ES-I3 (cell line): ENCODE data around the gene LRRC41.
"Not testable (repeated sequence)": the region's sequence is repeated elsewhere in the genome, so short reads cannot be mapped to it uniquely, and the experiment has no call there.

Experiments
- H3K36me3 ChIP-seq: 2 replicates; pipeline ENCODE4 v1.6.1; 2013; ENCODE audit warnings: mild to moderate bottlenecking, low read length, control low read depth, moderate library complexity; ENCODE audit not compliant: insufficient read depth
- H3K4me1 ChIP-seq: 2 replicates; pipeline ENCODE4 v1.6.1; 2013; ENCODE audit warnings: mild to moderate bottlenecking, control low read depth, low read length; ENCODE audit not compliant: insufficient read depth
- H3K9ac ChIP-seq: 2 replicates; pipeline ENCODE4 v1.6.1; 2013; ENCODE audit warnings: low read depth, mild to moderate bottlenecking, low read length, moderate library complexity
- H3K9me3 ChIP-seq: 2 replicates; pipeline ENCODE4 v1.6.1; 2013; ENCODE audit warnings: mild to moderate bottlenecking, low read length, moderate library complexity; ENCODE audit not compliant: control insufficient read depth, insufficient read depth

Gene LRRC41

GRCh38 chr1:46303038-46303871 lies at the start of gene LRRC41, which contains the start of gene UQCRH:
Gene LRRC41, minus strand, starts transcription at chr1:46303616. Its CDS starts 294 bp downstream, at chr1:46303322.
Gene UQCRH, plus strand, starts transcription at chr1:46303698. Its CDS starts 69 bp downstream, at chr1:46303767.
- Histone ChIP-seq H3K36me3 (no peaks in the 10 kb centered on the region), H3K4me1 (peaks cover 31% of the 10 kb centered on the region), H3K9ac (peak within 1 kb of the TSS; percentile 90), H3K9me3 (no peaks in the 10 kb centered on the region)

GRCh38 chr1:46352363-46352762 lies 48.9 kb upstream of the LRRC41 start:
- Histone ChIP-seq H3K36me3 (peaks cover 7% of the 10 kb centered on the region; the same call in 1 of the 2 replicates), H3K4me1 (no peaks in the 10 kb centered on the region), H3K9ac (no peak overlapping the region), H3K9me3 (no peaks in the 10 kb centered on the region)

GRCh38 chr1:46345281-46345680 lies 41.9 kb upstream of the LRRC41 start:
- Histone ChIP-seq H3K4me1 (no peaks in the 10 kb centered on the region), H3K36me3 (peaks cover 10% of the 10 kb centered on the region; the same call in 1 of the 2 replicates), H3K9ac (no peak overlapping the region), H3K9me3 (no peaks in the 10 kb centered on the region)

GRCh38 chr1:46344481-46344880 lies 41.1 kb upstream of the LRRC41 start:
- Histone ChIP-seq H3K9me3 (no peaks in the 10 kb centered on the region), H3K36me3 (peaks cover 9% of the 10 kb centered on the region; the same call in 1 of the 2 replicates), H3K9ac (no peak overlapping the region), H3K4me1 (no peaks in the 10 kb centered on the region; the same call in 1 of the 2 replicates)

- Histone ChIP-seq H3K9me3 (no peaks in the 10 kb centered on the region), H3K9ac (no peak overlapping the region), H3K36me3 (peaks cover 7% of the 10 kb centered on the region; the same call in 1 of the 2 replicates), H3K4me1 (no peaks in the 10 kb centered on the region; the same call in 1 of the 2 replicates)
Observed at GRCh38 chr1:46343705-46344104, 40.3 kb upstream of the LRRC41 start.

- peaks cover 7% of the 10 kb centered on the region; the same call in 1 of the 2 replicates for H3K36me3 ChIP-seq
- no peaks in the 10 kb centered on the region for H3K9me3 ChIP-seq
- H3K4me1 ChIP-seq = no peaks in the 10 kb centered on the region; the same call in 1 of the 2 replicates
- H3K9ac ChIP-seq = no peak overlapping the region
Observed at GRCh38 chr1:46343351-46343695, 39.9 kb upstream of the LRRC41 start.

- H3K36me3 ChIP-seq = peaks cover 7% of the 10 kb centered on the region; the same call in 1 of the 2 replicates
- H3K4me1 ChIP-seq = no peaks in the 10 kb centered on the region; the same call in 1 of the 2 replicates
- no peak overlapping the region for H3K9ac ChIP-seq
- no peaks in the 10 kb centered on the region for H3K9me3 ChIP-seq
Observed at GRCh38 chr1:46342677-46343350, 39.4 kb upstream of the LRRC41 start.

- H3K4me1 ChIP-seq = no peaks in the 10 kb centered on the region; the same call in 1 of the 2 replicates
- no peaks in the 10 kb centered on the region for H3K9me3 ChIP-seq
- H3K9ac ChIP-seq = no peak overlapping the region
- H3K36me3 ChIP-seq = peaks cover 3% of the 10 kb centered on the region; the same call in 1 of the 2 replicates
Observed at GRCh38 chr1:46342084-46342656, 38.8 kb upstream of the LRRC41 start.

- Histone ChIP-seq H3K9ac (peak overlapping the region; percentile 99), H3K36me3 (peaks cover 3% of the 10 kb centered on the region; the same call in 1 of the 2 replicates), H3K4me1 (no peaks in the 10 kb centered on the region; the same call in 1 of the 2 replicates), H3K9me3 (no peaks in the 10 kb centered on the region)
Observed at GRCh38 chr1:46341222-46342083, 38.0 kb upstream of the LRRC41 start.

- Histone ChIP-seq H3K9ac (peak within 1 kb of the TSS; percentile 99), H3K9me3 (no peaks in the 10 kb centered on the region), H3K36me3 (peaks cover 3% of the 10 kb centered on the region; the same call in 1 of the 2 replicates), H3K4me1 (no peaks in the 10 kb centered on the region; the same call in 1 of the 2 replicates)
Observed at GRCh38 chr1:46340404-46341221, 37.2 kb upstream of the LRRC41 start, which contains the start of gene NSUN4. Gene NSUN4, plus strand, starts transcription at chr1:46340807. Its CDS starts 20 bp downstream, at chr1:46340827.

GRCh38 chr1:46337409-46337808 lies 34.0 kb upstream of the LRRC41 start:
- H3K36me3 ChIP-seq, H3K9me3 ChIP-seq, H3K9ac ChIP-seq, H3K4me1 ChIP-seq: not testable (repeated sequence)

- Histone ChIP-seq H3K36me3 (no peaks in the 10 kb centered on the region), H3K9ac (no peak overlapping the region), H3K9me3 (no peaks in the 10 kb centered on the region), H3K4me1 (no peaks in the 10 kb centered on the region; the same call in 1 of the 2 replicates)
Observed at GRCh38 chr1:46335081-46335480, 31.7 kb upstream of the LRRC41 start.

- Histone ChIP-seq H3K36me3 (no peaks in the 10 kb centered on the region), H3K4me1 (peaks cover 4% of the 10 kb centered on the region; the same call in 1 of the 2 replicates), H3K9me3 (no peaks in the 10 kb centered on the region), H3K9ac (no peak overlapping the region)
Observed at GRCh38 chr1:46334030-46334384, 30.6 kb upstream of the LRRC41 start.
